ENCODE measurements around the gene ANGPTL1. TPM values are rescaled to one million over a fixed set of nuclear protein-coding genes. Genes with fewer than 3 reads are reported as not detected.
"Not testable (repeated sequence)": the region's sequence is repeated elsewhere in the genome, so short reads cannot be mapped to it uniquely, and the experiment has no call there.

Gene ANGPTL1
- total RNA-seq, 5 donors from 2014 or later (not counting 1 experiment from before 2014, with no cell fraction given), result 0.09 to 0.22 TPM; not detected in 3

DNA sequence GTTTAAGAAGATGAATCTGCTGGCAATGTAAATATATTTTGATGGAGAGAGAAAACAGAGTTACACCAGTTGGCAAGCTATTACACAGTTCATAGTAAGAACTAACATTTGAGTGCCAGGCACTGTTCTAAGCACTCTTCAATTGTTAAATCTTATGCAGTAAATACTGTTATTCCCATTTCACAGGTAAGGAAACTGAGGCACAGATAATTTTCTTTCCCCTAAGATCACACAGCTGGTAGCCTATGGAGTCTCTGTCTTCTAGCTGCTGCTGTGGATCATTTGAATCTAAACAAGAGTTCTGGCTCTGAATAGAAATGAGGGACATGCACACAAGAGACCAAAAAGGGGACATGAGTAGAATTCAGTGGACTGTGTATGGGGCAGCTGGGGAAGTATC lies 8.0 kb downstream of the ANGPTL1 start:
- ChIA-PET CTCF (no interaction called here), POLR2A (no interaction called here)
- Mint-ChIP-seq H3K36me3 (peaks cover 25% of the 10 kb centered on the region), H3K27me3 (peaks cover 0 to 2% of the 10 kb centered on the region in 2 donors), H3K9me3 (no peaks in the 10 kb centered on the region), H3K4me3 (no peak overlapping the region), H3K27ac (no peak overlapping the region), H3K4me1 (peaks cover 3 to 7% (median 4%) of the 10 kb centered on the region in 3 donors)
- Histone ChIP-seq H3K27me3 (replicated peaks in 1 of 2; ENCODE audit: control insufficient read depth in 2 of 2, extremely low read depth in 1 of 2, insufficient read depth in 2 of 2, low read length in 1 of 2) (no peaks in the 10 kb centered on the region), H3K27ac (ENCODE audit: low read length) (no peak overlapping the region), H3K36me3 (ENCODE audit: control insufficient read depth in 2 of 2, extremely low read depth in 1 of 2, insufficient read depth in 1 of 2, low read length in 1 of 2) (no peaks in the 10 kb centered on the region), H3K4me3 (ENCODE audit: control insufficient read depth in 1 of 2, extremely low read depth in 1 of 2, low read length in 1 of 2) (no peak overlapping the region), H3K4me1 (ENCODE audit: control insufficient read depth in 1 of 2, extremely low read depth in 1 of 2, insufficient read depth in 2 of 2, low read length in 2 of 2) (no peaks in the 10 kb centered on the region), H3K9me3 (no peaks in the 10 kb centered on the region)
- no peak for ATAC-seq (replicated peaks in 1 of 4)
- no peak for DNase-seq

- Mint-ChIP-seq H3K4me3 (no peak overlapping the region), H3K27ac (no peak overlapping the region), H3K27me3 (peaks cover 0 to 2% of the 10 kb centered on the region in 2 donors), H3K36me3 (peaks cover 23% of the 10 kb centered on the region), H3K9me3 (no peaks in the 10 kb centered on the region), H3K4me1 (peaks cover 0 to 4% (median under 1%) of the 10 kb centered on the region in 3 donors)
- Histone ChIP-seq H3K4me3 (ENCODE audit: control insufficient read depth in 1 of 2, extremely low read depth in 1 of 2, low read length in 1 of 2) (no peak overlapping the region), H3K27ac (ENCODE audit: low read length) (no peak overlapping the region), H3K4me1 (ENCODE audit: control insufficient read depth in 1 of 2, extremely low read depth in 1 of 2, insufficient read depth in 2 of 2, low read length in 2 of 2) (no peaks in the 10 kb centered on the region), H3K36me3 (ENCODE audit: control insufficient read depth in 2 of 2, extremely low read depth in 1 of 2, insufficient read depth in 1 of 2, low read length in 1 of 2) (no peaks in the 10 kb centered on the region), H3K27me3 (replicated peaks in 1 of 2; ENCODE audit: control insufficient read depth in 2 of 2, extremely low read depth in 1 of 2, insufficient read depth in 2 of 2, low read length in 1 of 2) (no peaks in the 10 kb centered on the region), H3K9me3 (no peaks in the 10 kb centered on the region)
- no peak for ATAC-seq (replicated peaks in 1 of 4)
- ChIA-PET POLR2A (no interaction called here), CTCF (interaction anchor here in 1 of 2 donors (1.2 kb wide), 1 partner anchor 9 kb away, joined by 3 read pairs; no protein-coding TSS in a partner anchor)
- DNase-seq, result no peak
- WGBS (ENCODE audit: insufficient coverage), result no CpG with 5 or more reads among the region's 3 CpGs
These were observed 8.5 kb downstream of the ANGPTL1 start for GRCh38 chr1:178862416-178862815.

GRCh38 chr1:178857126-178857525 lies 13.8 kb downstream of the ANGPTL1 start:
- H3K27me3 ChIP-seq (replicated peaks in 1 of 2; ENCODE audit: control insufficient read depth in 2 of 2, extremely low read depth in 1 of 2, insufficient read depth in 2 of 2, low read length in 1 of 2), result no peaks in the 10 kb centered on the region
- no peak for ATAC-seq (replicated peaks in 1 of 4)
- Mint-ChIP-seq H3K4me3 (no peak overlapping the region), H3K27ac (no peak overlapping the region), H3K27me3 (peaks cover 0 to 2% of the 10 kb centered on the region in 2 donors), H3K36me3 (peaks cover 8% of the 10 kb centered on the region), H3K4me1 (no peaks in the 10 kb centered on the region), H3K9me3 (no peaks in the 10 kb centered on the region)
- no peak for DNase-seq
- no peak overlapping the region for H3K27ac ChIP-seq (ENCODE audit: low read length)
- no peak overlapping the region for H3K4me3 ChIP-seq (ENCODE audit: control insufficient read depth in 1 of 2, extremely low read depth in 1 of 2, low read length in 1 of 2)
- H3K9me3 ChIP-seq, result no peaks in the 10 kb centered on the region
- no peaks in the 10 kb centered on the region for H3K4me1 ChIP-seq (ENCODE audit: control insufficient read depth in 1 of 2, extremely low read depth in 1 of 2, insufficient read depth in 2 of 2, low read length in 2 of 2)
- WGBS (ENCODE audit: insufficient coverage), result no CpG with 5 or more reads among the region's 2 CpGs
- POLR2A ChIA-PET, result no interaction called here
- H3K36me3 ChIP-seq (ENCODE audit: control insufficient read depth in 2 of 2, extremely low read depth in 1 of 2, insufficient read depth in 1 of 2, low read length in 1 of 2), result no peaks in the 10 kb centered on the region
- CTCF ChIA-PET, result no interaction called here

- Mint-ChIP-seq H3K4me1 (no peaks in the 10 kb centered on the region), H3K27ac (no peak overlapping the region), H3K9me3 (no peaks in the 10 kb centered on the region), H3K36me3 (no peaks in the 10 kb centered on the region), H3K4me3 (no peak overlapping the region), H3K27me3 (no peaks in the 10 kb centered on the region)
- WGBS (ENCODE audit: insufficient coverage), result 100% methylated on average over 1 of the region's 2 CpGs
- ChIA-PET POLR2A (no interaction called here), CTCF (interaction anchor here in 1 of 2 donors (0.6 kb wide), 1 partner anchor 74 kb away, joined by 3 read pairs; no protein-coding TSS in a partner anchor)
- H3K27ac ChIP-seq (ENCODE audit: low read length), result no peak overlapping the region
- no peak overlapping the region for H3K4me3 ChIP-seq (ENCODE audit: control insufficient read depth in 1 of 2, extremely low read depth in 1 of 2, low read length in 1 of 2)
- ATAC-seq (replicated peaks in 1 of 4) (no peak), DNase-seq (no peak)
- no peaks in the 10 kb centered on the region for H3K36me3 ChIP-seq (ENCODE audit: control insufficient read depth in 2 of 2, extremely low read depth in 1 of 2, insufficient read depth in 1 of 2, low read length in 1 of 2)
- H3K9me3 ChIP-seq, result no peaks in the 10 kb centered on the region
- H3K4me1 ChIP-seq (ENCODE audit: control insufficient read depth in 1 of 2, extremely low read depth in 1 of 2, insufficient read depth in 2 of 2, low read length in 2 of 2), result no peaks in the 10 kb centered on the region
- H3K27me3 ChIP-seq (replicated peaks in 1 of 2; ENCODE audit: control insufficient read depth in 2 of 2, extremely low read depth in 1 of 2, insufficient read depth in 2 of 2, low read length in 1 of 2), result no peaks in the 10 kb centered on the region
These were observed 21.0 kb downstream of the ANGPTL1 start for GRCh38 chr1:178849918-178850317.

DNA sequence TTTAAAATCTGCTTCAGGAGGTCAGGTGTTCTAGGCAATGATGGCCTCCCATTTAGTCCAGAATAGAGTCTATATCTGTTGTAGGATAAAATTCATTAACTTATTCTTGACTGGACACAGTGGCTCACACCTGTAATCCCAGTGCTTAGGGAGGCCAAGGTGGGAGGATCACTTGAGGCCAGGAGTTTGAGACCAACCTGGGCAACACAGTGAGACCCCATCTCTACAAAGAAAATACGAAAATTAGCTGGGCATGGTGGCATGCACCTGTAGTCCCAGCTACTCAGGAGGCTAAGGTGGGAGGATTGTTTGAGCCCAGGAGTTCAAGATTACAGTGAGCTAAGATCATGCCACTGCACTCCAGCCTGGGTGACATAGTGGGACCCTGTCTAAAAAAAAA lies 23.0 kb downstream of the ANGPTL1 start:
- CTCF ChIA-PET, result interaction anchor here in 1 of 2 donors (0.6 kb wide), 1 partner anchor 259 kb away, joined by 3 read pairs; no protein-coding TSS in a partner anchor

DNA sequence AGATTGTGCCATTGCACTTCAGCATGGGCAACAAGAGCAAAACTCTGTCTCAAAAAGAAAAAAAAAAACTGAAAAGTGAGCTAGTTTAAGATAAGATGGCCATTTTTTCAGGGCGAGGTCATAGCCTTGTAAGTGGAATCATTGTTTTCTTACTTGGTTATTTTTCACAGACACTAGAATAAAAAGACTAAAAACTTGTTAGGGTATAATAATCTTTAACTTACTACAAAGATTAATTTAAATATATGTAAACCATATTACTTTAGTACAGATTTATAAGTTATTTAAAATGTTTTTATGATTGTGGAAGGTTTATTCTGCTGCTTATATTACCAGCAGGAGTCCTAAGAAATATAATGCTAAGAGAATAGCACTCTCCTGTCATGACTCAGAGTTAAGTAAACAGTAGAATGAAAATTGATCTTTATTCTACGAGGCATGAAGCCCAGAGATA lies 23.5 kb downstream of the ANGPTL1 start:
- Mint-ChIP-seq H3K9me3 (no peaks in the 10 kb centered on the region), H3K36me3 (no peaks in the 10 kb centered on the region), H3K27ac (no peak overlapping the region), H3K4me3 (no peak overlapping the region), H3K4me1 (no peaks in the 10 kb centered on the region), H3K27me3 (no peaks in the 10 kb centered on the region)
- no peak for ATAC-seq (replicated peaks in 1 of 4)
- Histone ChIP-seq H3K9me3 (no peaks in the 10 kb centered on the region), H3K36me3 (ENCODE audit: control insufficient read depth in 2 of 2, extremely low read depth in 1 of 2, insufficient read depth in 1 of 2, low read length in 1 of 2) (no peaks in the 10 kb centered on the region), H3K4me3 (ENCODE audit: control insufficient read depth in 1 of 2, extremely low read depth in 1 of 2, low read length in 1 of 2) (no peak overlapping the region), H3K27me3 (replicated peaks in 1 of 2; ENCODE audit: control insufficient read depth in 2 of 2, extremely low read depth in 1 of 2, insufficient read depth in 2 of 2, low read length in 1 of 2) (no peaks in the 10 kb centered on the region), H3K4me1 (ENCODE audit: control insufficient read depth in 1 of 2, extremely low read depth in 1 of 2, insufficient read depth in 2 of 2, low read length in 2 of 2) (no peaks in the 10 kb centered on the region), H3K27ac (ENCODE audit: low read length) (no peak overlapping the region)
- DNase-seq, result no peak
- ChIA-PET CTCF (no interaction called here), POLR2A (no interaction called here)
- no CpG with 5 or more reads among the region's 2 CpGs for WGBS (ENCODE audit: insufficient coverage)

More for the DNA sequence above, 23.0 kb downstream of the ANGPTL1 start:
- H3K4me3 Mint-ChIP-seq; POLR2A ChIA-PET; H3K27me3 Mint-ChIP-seq; ATAC-seq (replicated peaks in 1 of 4); H3K36me3 ChIP-seq (ENCODE audit: control insufficient read depth in 2 of 2, extremely low read depth in 1 of 2, insufficient read depth in 1 of 2, low read length in 1 of 2); DNase-seq; H3K36me3 Mint-ChIP-seq; H3K9me3 Mint-ChIP-seq; H3K27ac ChIP-seq (ENCODE audit: low read length); H3K27me3 ChIP-seq (replicated peaks in 1 of 2; ENCODE audit: control insufficient read depth in 2 of 2, extremely low read depth in 1 of 2, insufficient read depth in 2 of 2, low read length in 1 of 2); H3K27ac Mint-ChIP-seq; H3K9me3 ChIP-seq; H3K4me1 Mint-ChIP-seq; H3K4me1 ChIP-seq (ENCODE audit: control insufficient read depth in 1 of 2, extremely low read depth in 1 of 2, insufficient read depth in 2 of 2, low read length in 2 of 2); H3K4me3 ChIP-seq (ENCODE audit: control insufficient read depth in 1 of 2, extremely low read depth in 1 of 2, low read length in 1 of 2): not testable (repeated sequence)
- WGBS (ENCODE audit: insufficient coverage), result no CpG with 5 or more reads among the region's 1 CpG

- H3K4me3 ChIP-seq (ENCODE audit: control insufficient read depth in 1 of 2, extremely low read depth in 1 of 2, low read length in 1 of 2), result no peak overlapping the region
- H3K27ac ChIP-seq (ENCODE audit: low read length), result no peak overlapping the region
- H3K9me3 ChIP-seq, result no peaks in the 10 kb centered on the region
- Mint-ChIP-seq H3K9me3 (no peaks in the 10 kb centered on the region), H3K4me3 (no peak overlapping the region), H3K4me1 (no peaks in the 10 kb centered on the region), H3K27ac (no peak overlapping the region), H3K27me3 (no peaks in the 10 kb centered on the region), H3K36me3 (no peaks in the 10 kb centered on the region)
- no peaks in the 10 kb centered on the region for H3K4me1 ChIP-seq (ENCODE audit: control insufficient read depth in 1 of 2, extremely low read depth in 1 of 2, insufficient read depth in 2 of 2, low read length in 2 of 2)
- H3K27me3 ChIP-seq (replicated peaks in 1 of 2; ENCODE audit: control insufficient read depth in 2 of 2, extremely low read depth in 1 of 2, insufficient read depth in 2 of 2, low read length in 1 of 2), result no peaks in the 10 kb centered on the region
- ChIA-PET CTCF (no interaction called here), POLR2A (no interaction called here)
- DNase-seq (no peak), ATAC-seq (replicated peaks in 1 of 4) (no peak)
- H3K36me3 ChIP-seq (ENCODE audit: control insufficient read depth in 2 of 2, extremely low read depth in 1 of 2, insufficient read depth in 1 of 2, low read length in 1 of 2), result no peaks in the 10 kb centered on the region
These were observed 24.6 kb downstream of the ANGPTL1 start for GRCh38 chr1:178846306-178846705.

All from T-cell (primary cell).